PC-9 (cell line): ENCODE measurements around the gene FH. TPM values are rescaled to one million over a fixed set of nuclear protein-coding genes. Genes with fewer than 3 reads are reported as not detected.

ENCODE experiments used
- BruUV-seq: library from RNA; stranded (reverse); fragments of 400-500 nt; replicated peaks from 2 replicates; lab custom pipeline; 2021; lab: Mats Ljungman, UMichigan
- CTCF ChIA-PET: fragments of 300-600 bp; sonication (Branson Sonifier 250); formaldehyde crosslinking; loops from one replicate; lab custom pipeline; 2022; ENCODE audit warnings: antibody characterized with exemption; lab: Charles Lee
- POLR2A ChIA-PET: fragments of 300-600 bp; sonication (Branson Sonifier 250); formaldehyde crosslinking; loops from one replicate; lab custom pipeline; 2022; ENCODE audit warnings: antibody characterized with exemption; ENCODE audit not compliant: unreplicated experiment; lab: Charles Lee
- DNase-seq, 2 experiments: peaks; one replicate each; pipeline versions ENCODE4 v3.0.0 to v3.0.0-alpha.2; 2015 to 2022; ENCODE audit warnings: mixed read lengths in 1 of 2
- H2AFZ ChIP-seq: fragments of 200-600 bp; sonication (generic); 2 replicates; pipeline ENCODE4 v1.8.1; 2017; ENCODE audit warnings: antibody characterized with exemption
- H3F3A ChIP-seq: fragments of 200-600 bp; sonication (generic); 2 replicates; pipeline ENCODE4 v1.8.1; 2017; ENCODE audit warnings: antibody characterized with exemption, mild to moderate bottlenecking, low read depth; ENCODE audit not compliant: insufficient read depth
- H3K27ac ChIP-seq: fragments of 200-600 bp; sonication (generic); 2 replicates; pipeline ENCODE4 v1.6.1; 2016; ENCODE audit warnings: mixed run types
- H3K27me3 ChIP-seq: fragments of 200-600 bp; sonication (generic); 2 replicates; pipeline ENCODE4 v1.6.1; 2016; ENCODE audit warnings: low read depth, mixed run types; ENCODE audit not compliant: insufficient read depth
- H3K36me3 ChIP-seq: fragments of 200-600 bp; sonication (generic); 2 replicates; pipeline ENCODE4 v1.6.1; 2016; ENCODE audit warnings: low read depth, mixed run types
- H3K4me1 ChIP-seq: fragments of 200-600 bp; sonication (generic); replicated peaks from 2 replicates; pipeline ENCODE4 v1.6.1; 2016; ENCODE audit warnings: mixed run types; ENCODE audit not compliant: insufficient read depth
- H3K4me2 ChIP-seq: fragments of 200-600 bp; sonication (generic); 2 replicates; pipeline ENCODE4 v1.6.1; 2017; ENCODE audit warnings: mixed run types
- H3K4me3 ChIP-seq: fragments of 200-600 bp; sonication (generic); 2 replicates; pipeline ENCODE4 v1.6.1; 2016; ENCODE audit warnings: mixed run types
- H3K79me2 ChIP-seq: fragments of 200-600 bp; sonication (generic); 2 replicates; pipeline ENCODE4 v1.6.1; 2017; ENCODE audit warnings: low read depth, mixed run types
- H3K9me2 ChIP-seq: fragments of 200-600 bp; sonication (generic); 2 replicates; pipeline ENCODE4 v1.8.1; 2017; ENCODE audit warnings: mild to moderate bottlenecking; ENCODE audit not compliant: insufficient read depth
- H3K9me3 ChIP-seq: fragments of 200-600 bp; sonication (generic); 2 replicates; pipeline ENCODE4 v1.8.1; 2016; ENCODE audit warnings: low read depth; ENCODE audit not compliant: insufficient read depth
- H4K20me1 ChIP-seq: fragments of 200-600 bp; sonication (generic); 2 replicates; pipeline ENCODE4 v1.8.1; 2017; ENCODE audit not compliant: insufficient read depth
- EZH2 ChIP-seq: fragments of 200-600 bp; sonication (generic); IDR thresholded peaks from 2 replicates; pipeline ENCODE4 v1.8.0; 2017; ENCODE audit warnings: antibody characterized with exemption, low read depth
- intact Hi-C: fragments of 100-400 bp; cut with micrococcal nuclease; formaldehyde crosslinking; loops from one replicate; pipeline ENCODE4 v1.10.0; 2022; ENCODE audit not compliant: unreplicated experiment
- total RNA-seq: library from RNA; stranded (reverse); gene quantifications from 2 replicates; pipeline ENCODE4 v1.2.3, GENCODE V29; 2021
- TF ChIP-seq, protein P1 (sequence below): fragments of 200-600 bp; sonication (generic); conservative IDR thresholded peaks from 2 replicates; pipeline ENCODE4 v1.6.1; 2017; ENCODE audit warnings: mixed run types, antibody characterized with exemption, mild to moderate bottlenecking, moderate library complexity

The FH gene
- total RNA-seq, 1 experiment from 2014 or later: 88.3 TPM

DNA sequence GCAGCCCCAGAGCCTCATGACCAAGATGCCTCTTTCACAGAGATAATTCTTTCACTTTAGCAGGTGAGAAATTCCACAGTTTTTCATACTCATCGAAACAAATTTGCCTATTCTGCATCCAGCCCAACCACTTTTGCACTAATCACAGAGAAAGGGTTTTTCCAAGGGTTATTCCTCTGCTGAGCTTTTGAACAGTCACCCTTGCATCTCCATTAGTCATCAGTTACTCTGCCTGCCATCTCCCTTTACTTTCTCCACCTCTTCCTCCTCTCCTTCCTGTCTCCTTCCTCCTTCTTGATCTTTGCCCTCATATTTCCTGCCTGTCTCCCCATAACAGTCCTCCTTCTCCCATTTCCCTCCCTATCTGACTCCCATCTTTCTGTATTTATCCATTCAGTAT, 43.9 kb downstream of the FH start:
- ChIA-PET CTCF (no interaction called here), POLR2A (no interaction called here)
- H3F3A ChIP-seq: no peaks in the 10 kb centered on the region
- no peak overlapping the region for H3K4me3 ChIP-seq
- no peak for TF ChIP-seq EZH2
- TF ChIP-seq, protein P1, sequence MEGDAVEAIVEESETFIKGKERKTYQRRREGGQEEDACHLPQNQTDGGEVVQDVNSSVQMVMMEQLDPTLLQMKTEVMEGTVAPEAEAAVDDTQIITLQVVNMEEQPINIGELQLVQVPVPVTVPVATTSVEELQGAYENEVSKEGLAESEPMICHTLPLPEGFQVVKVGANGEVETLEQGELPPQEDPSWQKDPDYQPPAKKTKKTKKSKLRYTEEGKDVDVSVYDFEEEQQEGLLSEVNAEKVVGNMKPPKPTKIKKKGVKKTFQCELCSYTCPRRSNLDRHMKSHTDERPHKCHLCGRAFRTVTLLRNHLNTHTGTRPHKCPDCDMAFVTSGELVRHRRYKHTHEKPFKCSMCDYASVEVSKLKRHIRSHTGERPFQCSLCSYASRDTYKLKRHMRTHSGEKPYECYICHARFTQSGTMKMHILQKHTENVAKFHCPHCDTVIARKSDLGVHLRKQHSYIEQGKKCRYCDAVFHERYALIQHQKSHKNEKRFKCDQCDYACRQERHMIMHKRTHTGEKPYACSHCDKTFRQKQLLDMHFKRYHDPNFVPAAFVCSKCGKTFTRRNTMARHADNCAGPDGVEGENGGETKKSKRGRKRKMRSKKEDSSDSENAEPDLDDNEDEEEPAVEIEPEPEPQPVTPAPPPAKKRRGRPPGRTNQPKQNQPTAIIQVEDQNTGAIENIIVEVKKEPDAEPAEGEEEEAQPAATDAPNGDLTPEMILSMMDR: no peak
- no peaks in the 10 kb centered on the region for H3K4me1 ChIP-seq
- intact Hi-C loops: no loop called here
- no peak overlapping the region for H3K27ac ChIP-seq
- H3K9me3 ChIP-seq: peaks cover 5% of the 10 kb centered on the region; the same call in 1 of the 2 replicates
- BruUV-seq: no TSS peak
- H3K4me2 ChIP-seq: no peak overlapping the region
- H3K79me2 ChIP-seq: no peaks in the 10 kb centered on the region
- no peaks in the 10 kb centered on the region for H3K36me3 ChIP-seq
- DNase-seq: no peak
- no peaks in the 10 kb centered on the region for H3K27me3 ChIP-seq
- H3K9me2 ChIP-seq: no peaks in the 10 kb centered on the region
- H2AFZ ChIP-seq: peak overlapping the region; percentile 15; the same call in 1 of the 2 replicates
- no peaks in the 10 kb centered on the region for H4K20me1 ChIP-seq

DNA sequence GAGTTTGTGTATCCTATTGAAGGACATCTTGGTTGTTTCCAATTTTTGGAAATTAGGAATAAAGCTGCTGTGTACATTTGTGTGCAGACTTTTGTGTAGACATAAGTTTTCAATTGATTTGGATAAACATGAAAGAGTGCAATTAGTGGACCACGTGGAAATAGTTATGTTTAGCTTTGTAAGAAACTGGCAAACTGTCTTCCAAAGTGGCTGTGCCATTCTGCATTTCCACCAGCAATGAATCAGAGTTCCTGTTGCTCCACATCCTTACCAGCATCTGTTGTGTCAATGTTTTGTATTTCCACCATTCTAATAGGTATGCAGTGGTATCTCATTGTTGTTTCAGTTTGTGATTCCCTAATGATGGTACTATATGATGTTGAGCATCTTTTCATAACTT, 46.5 kb downstream of the FH start:
- BruUV-seq: no TSS peak
- H3K36me3 ChIP-seq: no peaks in the 10 kb centered on the region

DNA sequence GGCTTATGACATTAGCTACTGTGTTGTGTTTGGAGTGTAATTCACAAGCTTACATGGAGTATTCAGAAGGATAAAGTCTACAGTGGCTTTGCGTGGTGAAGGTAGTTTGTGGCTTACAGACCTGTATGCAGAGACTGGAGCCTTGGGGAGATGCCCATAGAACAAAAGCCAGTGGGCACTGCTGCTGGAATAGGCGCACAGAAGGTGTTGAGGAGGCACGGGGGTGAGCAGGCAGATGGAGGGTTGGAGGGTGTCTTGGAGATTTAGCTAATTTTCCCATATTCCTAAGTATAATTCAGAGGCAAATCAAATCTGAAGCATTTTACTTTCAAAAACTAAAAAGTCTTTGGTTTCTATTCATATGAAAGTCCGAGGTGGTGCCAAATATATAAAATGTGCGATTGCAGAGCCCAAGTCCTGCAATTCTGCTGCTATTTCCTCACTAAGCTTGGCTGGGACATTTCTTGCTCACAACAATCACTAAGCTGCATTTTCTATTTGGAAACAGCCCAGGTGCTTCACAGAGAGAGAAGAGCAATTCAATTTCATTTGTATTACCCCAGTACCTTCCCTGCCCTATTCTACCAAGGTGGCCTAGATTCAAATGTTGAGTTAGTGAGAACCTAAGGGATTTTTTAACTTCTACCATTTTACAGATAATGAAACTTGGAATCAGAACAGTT, 48.5 kb downstream of the FH start:
- CTCF ChIA-PET: no interaction called here
- BruUV-seq: no TSS peak

More for the DNA sequence above, 46.5 kb downstream of the FH start:
- Histone ChIP-seq H3K4me1 (no peaks in the 10 kb centered on the region), H3K27ac (no peak overlapping the region), H3K27me3 (no peaks in the 10 kb centered on the region), H4K20me1 (no peaks in the 10 kb centered on the region), H3K9me2 (no peaks in the 10 kb centered on the region), H3F3A (no peaks in the 10 kb centered on the region), H3K4me3 (no peak overlapping the region), H3K9me3 (0 out of 2 replicates have a peak, but pooled peaks cover 5% of the 10 kb centered on the region), H3K79me2 (no peaks in the 10 kb centered on the region), H3K4me2 (no peak overlapping the region), H2AFZ (no peak overlapping the region)
- ChIA-PET POLR2A (interaction anchor here (0.5 kb wide), 1 partner anchor 110 kb away, joined by 3 read pairs; no protein-coding TSS in a partner anchor), CTCF (no interaction called here)
- TF ChIP-seq, protein P1: no peak
- TF ChIP-seq EZH2: no peak
- intact Hi-C loops: no loop called here
- DNase-seq: no peak

More for the DNA sequence above, 48.5 kb downstream of the FH start:
- no peak overlapping the region for H3K4me3 ChIP-seq
- H3K79me2 ChIP-seq: no peaks in the 10 kb centered on the region
- no peaks in the 10 kb centered on the region for H3K36me3 ChIP-seq
- 0 out of 2 replicates have a peak, but pooled peaks cover 2% of the 10 kb centered on the region for H3K9me3 ChIP-seq
- no peaks in the 10 kb centered on the region for H3F3A ChIP-seq
- no peaks in the 10 kb centered on the region for H3K4me1 ChIP-seq
- no peak for DNase-seq
- intact Hi-C loops: no loop called here
- H3K9me2 ChIP-seq: no peaks in the 10 kb centered on the region
- no peak overlapping the region for H3K4me2 ChIP-seq
- no peak overlapping the region for H3K27ac ChIP-seq
- no peak overlapping the region for H2AFZ ChIP-seq
- no peaks in the 10 kb centered on the region for H4K20me1 ChIP-seq
- POLR2A ChIA-PET: no interaction called here
- H3K27me3 ChIP-seq: no peaks in the 10 kb centered on the region
- TF ChIP-seq, protein P1: no peak
- TF ChIP-seq EZH2: no peak
